Measurements from ENCODE around the gene UVSSA. TPM values are rescaled to one million over a fixed set of nuclear protein-coding genes. Genes with fewer than 3 reads are reported as not detected.

Gene UVSSA
- total and polyA plus RNA-seq, 9 of the 15 experiments (the other 6 are each of a cell fraction or from before 2014, with no cell fraction given): 0.21 to 14.6 (median 3.3) TPM

- TF ChIP-seq CEBPG (CRISPR knock-in tag; IDR thresholded peaks at IDR 0.05) (0 out of 2 replicates have a peak, but pooled peaks have one; percentile 23), CEBPG (tag; conservative IDR thresholded peaks at IDR 0.05 in 1 of 2, IDR thresholded peaks at IDR 0.05 in 1 of 2) (no peak), ZMIZ1 (IDR thresholded peaks at IDR 0.05; ENCODE audit: low read depth in 2 of 2, low read length in 2 of 2) (no peak), EP400 (IDR thresholded peaks at IDR 0.05) (peak; percentile 73; the same call in 1 of the 2 replicates), RUNX1 (IDR thresholded peaks at IDR 0.05; ENCODE audit: low read depth) (0 out of 2 replicates have a peak, but pooled peaks have one; percentile 14), ZSCAN29 (IDR thresholded peaks at IDR 0.05) (no peak), FOS (IDR thresholded peaks at IDR 0.05; ENCODE audit: extremely low read depth, insufficient read length) (peak; percentile 63), KLF10 (CRISPR knock-in tag; IDR thresholded peaks at IDR 0.05) (no peak), CXXC5 (CRISPR knock-in tag; IDR thresholded peaks at IDR 0.05) (peak; percentile 88), ZBTB11 (CRISPR knock-in tag; IDR thresholded peaks at IDR 0.05) (peak in 1 of 3 experiments; percentile 46; a peak in 2 of 6 replicates), DPF2 (IDR thresholded peaks at IDR 0.05) (no peak), SAFB (IDR thresholded peaks at IDR 0.05; ENCODE audit: borderline replicate concordance, low read depth, low read length) (no peak), EZH2 (IDR thresholded peaks at IDR 0.05; ENCODE audit: borderline replicate concordance, low read depth, low read length) (no peak), SIN3B (IDR thresholded peaks at IDR 0.05; ENCODE audit: low read depth) (no peak), MAFG (tag; conservative IDR thresholded peaks at IDR 0.05) (no peak), MEIS2 (IDR thresholded peaks at IDR 0.05; ENCODE audit: partially characterized antibody) (peak; percentile 83), MNT (conservative IDR thresholded peaks at IDR 0.05) (peak; percentile 87), ZZZ3 (IDR thresholded peaks at IDR 0.05) (no peak), KDM4B (IDR thresholded peaks at IDR 0.05; ENCODE audit: borderline replicate concordance in 2 of 2, low read depth in 1 of 2) (0 out of 4 replicates have a peak, but pooled peaks of 1 of the 2 experiments have one; percentile 13), ZBTB17 (CRISPR knock-in tag; IDR thresholded peaks at IDR 0.05) (no peak)
Measured at GRCh38 chr4:1346781-1347409, at the start of gene UVSSA (continued).

All from K562 (cell line).